Astrocyte (in vitro differentiated cells and primary cell): ENCODE data around the gene ZNF490.

Experiments used
- CTCF ChIP-seq: IDR thresholded peaks from 2 replicates; pipeline ENCODE4 v1.5.1; 2011; ENCODE audit warnings: low read depth, mild to moderate bottlenecking, inconsistent platforms, low read length, moderate library complexity; ENCODE audit not compliant: insufficient read depth
- EZH2 ChIP-seq: IDR thresholded peaks from 2 replicates; pipeline ENCODE4 v1.6.1; 2012; ENCODE audit warnings: mild to moderate bottlenecking, low read length, inconsistent platforms; ENCODE audit not compliant: insufficient read depth

GRCh38 chr19:12611361-12611699, 717 bp upstream of the ZNF490 start:
- TF ChIP-seq CTCF (no peak), EZH2 (no peak)
